ENCODE measurements around the gene LZTR1.

DNA sequence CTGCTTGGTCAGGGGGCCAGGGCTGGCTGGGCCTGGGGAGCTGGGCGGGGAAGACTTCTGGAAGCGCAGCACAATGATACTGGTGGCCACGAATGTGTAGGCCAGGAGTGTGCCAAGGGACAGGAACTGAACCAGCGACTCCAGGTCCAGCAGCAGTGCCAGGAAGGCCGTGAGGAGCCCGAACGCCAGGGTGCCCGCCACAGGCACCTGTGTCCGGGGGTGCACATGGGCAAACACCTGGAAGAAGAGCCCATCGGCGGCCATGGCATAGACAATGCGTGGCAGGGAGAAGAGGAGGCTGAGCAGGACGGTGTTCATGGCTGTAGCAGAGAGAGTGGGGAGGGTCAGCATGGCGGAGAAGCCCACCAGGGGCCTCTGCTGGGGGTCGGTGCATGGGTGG lies 47.9 kb downstream of the LZTR1 start:
- TF ChIP-seq, protein P1, sequence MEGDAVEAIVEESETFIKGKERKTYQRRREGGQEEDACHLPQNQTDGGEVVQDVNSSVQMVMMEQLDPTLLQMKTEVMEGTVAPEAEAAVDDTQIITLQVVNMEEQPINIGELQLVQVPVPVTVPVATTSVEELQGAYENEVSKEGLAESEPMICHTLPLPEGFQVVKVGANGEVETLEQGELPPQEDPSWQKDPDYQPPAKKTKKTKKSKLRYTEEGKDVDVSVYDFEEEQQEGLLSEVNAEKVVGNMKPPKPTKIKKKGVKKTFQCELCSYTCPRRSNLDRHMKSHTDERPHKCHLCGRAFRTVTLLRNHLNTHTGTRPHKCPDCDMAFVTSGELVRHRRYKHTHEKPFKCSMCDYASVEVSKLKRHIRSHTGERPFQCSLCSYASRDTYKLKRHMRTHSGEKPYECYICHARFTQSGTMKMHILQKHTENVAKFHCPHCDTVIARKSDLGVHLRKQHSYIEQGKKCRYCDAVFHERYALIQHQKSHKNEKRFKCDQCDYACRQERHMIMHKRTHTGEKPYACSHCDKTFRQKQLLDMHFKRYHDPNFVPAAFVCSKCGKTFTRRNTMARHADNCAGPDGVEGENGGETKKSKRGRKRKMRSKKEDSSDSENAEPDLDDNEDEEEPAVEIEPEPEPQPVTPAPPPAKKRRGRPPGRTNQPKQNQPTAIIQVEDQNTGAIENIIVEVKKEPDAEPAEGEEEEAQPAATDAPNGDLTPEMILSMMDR (IDR thresholded peaks at IDR 0.05; ENCODE audit: low read depth, low read length, missing input control), result no peak
- TF ChIP-seq RAD21 (IDR thresholded peaks at IDR 0.05) (no peak), GABPA (IDR thresholded peaks at IDR 0.05 in 1 of 2, conservative IDR thresholded peaks at IDR 0.05 in 1 of 2) (no peak), EGR1 (IDR thresholded peaks at IDR 0.05; ENCODE audit: low read depth in 2 of 2) (no peak), HNF4G (IDR thresholded peaks at IDR 0.05) (no peak), SP1 (IDR thresholded peaks at IDR 0.05) (no peak), TAF1 (conservative IDR thresholded peaks at IDR 0.05) (no peak), RXRA (IDR thresholded peaks at IDR 0.05) (no peak), FOXA1 (IDR thresholded peaks at IDR 0.05) (no peak), JUND (IDR thresholded peaks at IDR 0.05) (no peak), YY1 (IDR thresholded peaks at IDR 0.05) (no peak)
- TF ChIP-seq, protein P2, sequence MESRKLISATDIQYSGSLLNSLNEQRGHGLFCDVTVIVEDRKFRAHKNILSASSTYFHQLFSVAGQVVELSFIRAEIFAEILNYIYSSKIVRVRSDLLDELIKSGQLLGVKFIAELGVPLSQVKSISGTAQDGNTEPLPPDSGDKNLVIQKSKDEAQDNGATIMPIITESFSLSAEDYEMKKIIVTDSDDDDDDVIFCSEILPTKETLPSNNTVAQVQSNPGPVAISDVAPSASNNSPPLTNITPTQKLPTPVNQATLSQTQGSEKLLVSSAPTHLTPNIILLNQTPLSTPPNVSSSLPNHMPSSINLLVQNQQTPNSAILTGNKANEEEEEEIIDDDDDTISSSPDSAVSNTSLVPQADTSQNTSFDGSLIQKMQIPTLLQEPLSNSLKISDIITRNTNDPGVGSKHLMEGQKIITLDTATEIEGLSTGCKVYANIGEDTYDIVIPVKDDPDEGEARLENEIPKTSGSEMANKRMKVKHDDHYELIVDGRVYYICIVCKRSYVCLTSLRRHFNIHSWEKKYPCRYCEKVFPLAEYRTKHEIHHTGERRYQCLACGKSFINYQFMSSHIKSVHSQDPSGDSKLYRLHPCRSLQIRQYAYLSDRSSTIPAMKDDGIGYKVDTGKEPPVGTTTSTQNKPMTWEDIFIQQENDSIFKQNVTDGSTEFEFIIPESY (IDR thresholded peaks at IDR 0.05), result no peak
- TF ChIP-seq, protein P3, sequence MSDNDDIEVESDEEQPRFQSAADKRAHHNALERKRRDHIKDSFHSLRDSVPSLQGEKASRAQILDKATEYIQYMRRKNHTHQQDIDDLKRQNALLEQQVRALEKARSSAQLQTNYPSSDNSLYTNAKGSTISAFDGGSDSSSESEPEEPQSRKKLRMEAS (IDR thresholded peaks at IDR 0.05), result no peak
- TF ChIP-seq, protein P4, sequence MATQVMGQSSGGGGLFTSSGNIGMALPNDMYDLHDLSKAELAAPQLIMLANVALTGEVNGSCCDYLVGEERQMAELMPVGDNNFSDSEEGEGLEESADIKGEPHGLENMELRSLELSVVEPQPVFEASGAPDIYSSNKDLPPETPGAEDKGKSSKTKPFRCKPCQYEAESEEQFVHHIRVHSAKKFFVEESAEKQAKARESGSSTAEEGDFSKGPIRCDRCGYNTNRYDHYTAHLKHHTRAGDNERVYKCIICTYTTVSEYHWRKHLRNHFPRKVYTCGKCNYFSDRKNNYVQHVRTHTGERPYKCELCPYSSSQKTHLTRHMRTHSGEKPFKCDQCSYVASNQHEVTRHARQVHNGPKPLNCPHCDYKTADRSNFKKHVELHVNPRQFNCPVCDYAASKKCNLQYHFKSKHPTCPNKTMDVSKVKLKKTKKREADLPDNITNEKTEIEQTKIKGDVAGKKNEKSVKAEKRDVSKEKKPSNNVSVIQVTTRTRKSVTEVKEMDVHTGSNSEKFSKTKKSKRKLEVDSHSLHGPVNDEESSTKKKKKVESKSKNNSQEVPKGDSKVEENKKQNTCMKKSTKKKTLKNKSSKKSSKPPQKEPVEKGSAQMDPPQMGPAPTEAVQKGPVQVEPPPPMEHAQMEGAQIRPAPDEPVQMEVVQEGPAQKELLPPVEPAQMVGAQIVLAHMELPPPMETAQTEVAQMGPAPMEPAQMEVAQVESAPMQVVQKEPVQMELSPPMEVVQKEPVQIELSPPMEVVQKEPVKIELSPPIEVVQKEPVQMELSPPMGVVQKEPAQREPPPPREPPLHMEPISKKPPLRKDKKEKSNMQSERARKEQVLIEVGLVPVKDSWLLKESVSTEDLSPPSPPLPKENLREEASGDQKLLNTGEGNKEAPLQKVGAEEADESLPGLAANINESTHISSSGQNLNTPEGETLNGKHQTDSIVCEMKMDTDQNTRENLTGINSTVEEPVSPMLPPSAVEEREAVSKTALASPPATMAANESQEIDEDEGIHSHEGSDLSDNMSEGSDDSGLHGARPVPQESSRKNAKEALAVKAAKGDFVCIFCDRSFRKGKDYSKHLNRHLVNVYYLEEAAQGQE (IDR thresholded peaks at IDR 0.05), result no peak

Measured in liver (tissue), 3 donors.